Mesenchymal stem cell (in vitro differentiated cells and primary cell): ENCODE data around the gene PTMA.

Experiments used
- DNase-seq: peaks from one replicate; pipeline ENCODE4 v3.0.0-alpha.2; 2013
- H2AFZ ChIP-seq: one replicate; pipeline ENCODE4 v1.6.1; 2013; ENCODE audit warnings: low read depth, mild to moderate bottlenecking, control low read depth, inconsistent platforms, low read length, moderate library complexity
- H2AK5ac ChIP-seq: 2 replicates; pipeline ENCODE4 v1.6.1; 2013; ENCODE audit warnings: low read length, moderate library complexity, mild to moderate bottlenecking, inconsistent platforms; ENCODE audit not compliant: severe bottlenecking
- H2BK120ac ChIP-seq: one replicate; pipeline ENCODE4 v1.6.1; 2013; ENCODE audit warnings: low read depth, mild to moderate bottlenecking, inconsistent platforms, low read length, moderate library complexity
- H2BK12ac ChIP-seq, 2 experiments: one replicate each; pipeline ENCODE4 v1.6.1; 2013; ENCODE audit warnings: inconsistent platforms in 2 of 2, low read length in 2 of 2, mild to moderate bottlenecking in 2 of 2, moderate library complexity in 2 of 2, control low read depth in 1 of 2
- H2BK15ac ChIP-seq: one replicate; pipeline ENCODE4 v1.6.1; 2013; ENCODE audit warnings: mild to moderate bottlenecking, low read depth, inconsistent platforms; ENCODE audit not compliant: poor library complexity, severe bottlenecking
- H2BK5ac ChIP-seq: 2 replicates; pipeline ENCODE4 v1.6.1; 2013; ENCODE audit warnings: low read depth, mild to moderate bottlenecking, low read length, control low read depth, inconsistent platforms; ENCODE audit not compliant: poor library complexity, severe bottlenecking
- H3K14ac ChIP-seq, 2 experiments: one replicate each; pipeline ENCODE4 v1.6.1; 2013; ENCODE audit warnings: inconsistent platforms in 2 of 2, low read length in 2 of 2, control low read depth in 1 of 2, mild to moderate bottlenecking in 1 of 2, moderate library complexity in 1 of 2
- H3K18ac ChIP-seq, 2 experiments: one replicate each; pipeline ENCODE4 v1.6.1; 2013; ENCODE audit warnings: inconsistent platforms in 2 of 2, low read length in 2 of 2, control low read depth in 1 of 2, low read depth in 1 of 2, mild to moderate bottlenecking in 1 of 2
- H3K23ac ChIP-seq, 2 experiments: one replicate each; pipeline ENCODE4 v1.6.1; 2013; ENCODE audit warnings: inconsistent platforms in 2 of 2, low read length in 2 of 2, mild to moderate bottlenecking in 2 of 2, moderate library complexity in 2 of 2, control low read depth in 1 of 2
- H3K27ac ChIP-seq: 2 replicates; pipeline ENCODE4 v1.5.1; 2013; ENCODE audit warnings: mild to moderate bottlenecking, moderate library complexity, low read length, control low read depth, inconsistent platforms; ENCODE audit not compliant: poor library complexity, severe bottlenecking
- H3K27me3 ChIP-seq, 2 experiments: 2 replicates each; pipeline versions ENCODE4 v1.6.1 to v1.7.0; 2013; ENCODE audit warnings: low read length in 2 of 2, mild to moderate bottlenecking in 2 of 2, moderate library complexity in 2 of 2, control low read depth in 1 of 2, inconsistent platforms in 1 of 2; ENCODE audit not compliant: control insufficient read depth in 1 of 2, insufficient read depth in 1 of 2
- H3K36me3 ChIP-seq, 2 experiments: 2 replicates each; pipeline versions ENCODE4 v1.6.1 to v1.7.0; 2013; ENCODE audit warnings: low read length in 2 of 2, control low read depth in 1 of 2, inconsistent platforms in 1 of 2, low read depth in 1 of 2, mild to moderate bottlenecking in 1 of 2; ENCODE audit not compliant: insufficient read depth in 2 of 2, control insufficient read depth in 1 of 2
- H3K4ac ChIP-seq, 2 experiments: one replicate each; pipeline ENCODE4 v1.6.1; 2013; ENCODE audit warnings: inconsistent platforms in 2 of 2, low read length in 2 of 2, mild to moderate bottlenecking in 2 of 2, moderate library complexity in 2 of 2, control low read depth in 1 of 2, low read depth in 1 of 2
- H3K4me1 ChIP-seq: 2 replicates; pipeline ENCODE4 v1.6.1; 2013; ENCODE audit warnings: low read depth, low read length, control low read depth; ENCODE audit not compliant: control insufficient read depth, insufficient read depth
- H3K4me2 ChIP-seq: 2 replicates; pipeline ENCODE4 v1.6.1; 2013; ENCODE audit warnings: low read length, mild to moderate bottlenecking, inconsistent platforms; ENCODE audit not compliant: poor library complexity, severe bottlenecking
- H3K4me3 ChIP-seq, 2 experiments: 2 replicates each; pipeline versions ENCODE4 v1.5.1 to v1.7.0; 2013; ENCODE audit warnings: low read length in 2 of 2, mild to moderate bottlenecking in 2 of 2, control low read depth in 1 of 2, low read depth in 1 of 2; ENCODE audit not compliant: insufficient read depth in 1 of 2
- H3K79me1 ChIP-seq: replicated peaks from 2 replicates; pipeline ENCODE4 v1.6.1; 2013; ENCODE audit warnings: mild to moderate bottlenecking, control low read depth, low read length, inconsistent platforms; ENCODE audit not compliant: poor library complexity, severe bottlenecking
- H3K9ac ChIP-seq: 2 replicates; pipeline ENCODE4 v1.7.0; 2013; ENCODE audit warnings: mild to moderate bottlenecking, low read length, moderate library complexity
- H3K9me3 ChIP-seq: 2 replicates; pipeline ENCODE4 v1.7.0; 2013; ENCODE audit warnings: mild to moderate bottlenecking, low read length; ENCODE audit not compliant: control insufficient read depth
- H4K8ac ChIP-seq: one replicate; pipeline ENCODE4 v1.6.1; 2013; ENCODE audit warnings: inconsistent platforms, mild to moderate bottlenecking, low read length, moderate library complexity
- H4K91ac ChIP-seq: one replicate; pipeline ENCODE4 v1.6.1; 2013; ENCODE audit warnings: mild to moderate bottlenecking, low read length, inconsistent platforms
- WGBS: methylation state at CpG from one replicate; pipeline ENCODE4 v1.1.7; 2013; ENCODE audit warnings: mixed read lengths; 5-methylcytosine and 5-hydroxymethylcytosine counted together

Gene PTMA

DNA sequence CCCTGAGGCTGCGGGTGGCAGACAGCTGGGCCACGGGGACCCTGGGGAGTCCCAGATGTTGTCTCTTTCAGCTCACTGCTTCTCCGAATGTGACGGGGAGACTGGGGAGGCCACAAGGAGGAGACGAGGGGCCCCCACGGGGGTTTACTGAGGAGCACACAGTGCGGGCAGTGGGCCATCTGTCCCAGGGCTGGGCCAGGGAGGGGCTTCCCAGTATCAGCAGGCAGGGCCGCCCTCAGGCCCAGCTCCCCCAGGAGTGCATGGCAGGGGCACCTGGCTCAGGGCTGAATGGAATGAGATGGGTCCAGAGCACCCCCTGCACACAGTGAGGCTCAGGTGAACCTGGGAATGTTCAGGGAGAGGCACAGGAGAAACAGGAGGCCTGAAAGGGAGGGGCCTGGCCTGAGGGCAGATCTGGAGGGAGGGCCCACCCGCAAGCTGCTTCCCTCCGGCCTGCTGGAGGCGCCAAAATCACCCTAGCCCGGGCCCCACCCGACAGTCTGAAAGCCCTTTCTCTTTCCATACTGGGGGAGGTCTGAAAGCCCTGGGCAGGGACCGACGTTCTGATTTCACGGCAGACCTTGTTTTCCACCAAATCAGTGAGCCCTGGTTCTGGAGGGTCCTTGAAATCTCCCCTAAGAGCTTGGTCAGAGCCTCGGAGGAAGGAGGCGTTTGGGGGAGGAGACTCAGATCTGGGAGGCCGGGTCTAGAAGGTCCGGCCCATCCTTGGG lies 35.5 kb upstream of the PTMA start:
- H3K4me1 ChIP-seq: peaks cover 48% of the 10 kb centered on the region
- H3K23ac ChIP-seq: peak overlapping the region in 1 of 2 experiments; percentile 36
- H3K14ac ChIP-seq: peak overlapping the region in 1 of 2 experiments; percentile 45
- peak overlapping the region; percentile 68 to 95 for H3K18ac ChIP-seq
- peak; percentile 80 for DNase-seq
- peak overlapping the region; percentile 27 for H3K9ac ChIP-seq
- H3K4me2 ChIP-seq: peak overlapping the region; percentile 65
- H3K27me3 ChIP-seq: no peaks in the 10 kb centered on the region
- peak overlapping the region; percentile 92 for H4K91ac ChIP-seq
- H4K8ac ChIP-seq: peak overlapping the region; percentile 92
- H3K79me1 ChIP-seq: no peaks in the 10 kb centered on the region
- H2AK5ac ChIP-seq: peak overlapping the region; percentile 88
- peak overlapping the region; percentile 92 for H2BK15ac ChIP-seq
- H3K36me3 ChIP-seq: no peaks in the 10 kb centered on the region
- peak overlapping the region; percentile 35 for H2BK5ac ChIP-seq
- H2BK120ac ChIP-seq: peak overlapping the region; percentile 91
- peak overlapping the region; percentile 55 to 98 for H2BK12ac ChIP-seq
- H3K4me3 ChIP-seq: peak overlapping the region in 1 of 2 experiments; percentile 38
- H3K27ac ChIP-seq: peak overlapping the region; percentile 76
- WGBS: 35% methylated on average over 20 of the region's 20 CpGs
- H3K9me3 ChIP-seq: no peaks in the 10 kb centered on the region
- peak overlapping the region; percentile 60 for H2AFZ ChIP-seq
- H3K4ac ChIP-seq: peak overlapping the region in 1 of 2 experiments; percentile 96

DNA sequence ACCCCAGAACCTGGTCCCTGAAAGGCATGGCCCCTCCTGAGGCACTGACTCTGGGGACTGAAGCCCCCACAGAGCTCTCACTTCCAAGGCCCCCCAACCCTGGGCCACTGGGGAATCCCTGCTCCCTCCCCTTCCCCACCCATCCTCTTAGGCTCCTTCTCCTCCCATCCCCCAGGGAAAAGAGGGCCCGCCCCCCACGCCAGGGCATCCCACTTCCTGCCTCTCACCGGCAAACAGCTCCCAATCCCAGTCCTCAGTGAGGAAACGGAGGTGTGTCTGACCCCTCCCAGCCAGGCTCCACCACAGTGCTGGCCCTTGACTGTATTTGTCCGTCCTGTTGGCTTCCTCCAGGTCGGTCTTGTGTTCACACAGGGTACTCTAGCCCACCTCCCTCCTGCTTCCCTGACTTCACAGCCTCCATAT lies 35.0 kb upstream of the PTMA start:
- Histone ChIP-seq H4K8ac (peak overlapping the region; percentile 92), H3K4ac (peak overlapping the region in 1 of 2 experiments; percentile 96), H2AFZ (peak overlapping the region; percentile 60), H2AK5ac (peak overlapping the region; percentile 49), H3K9ac (peak overlapping the region; percentile 27), H3K4me1 (peaks cover 48% of the 10 kb centered on the region), H3K23ac (no peak overlapping the region), H3K4me3 (peak overlapping the region in 1 of 2 experiments; percentile 38), H3K79me1 (no peaks in the 10 kb centered on the region), H4K91ac (peak overlapping the region; percentile 92), H3K27ac (peak overlapping the region; percentile 76), H3K18ac (peak overlapping the region; percentile 68 to 95), H2BK15ac (peak overlapping the region; percentile 92), H3K27me3 (no peaks in the 10 kb centered on the region), H3K14ac (no peak overlapping the region), H3K36me3 (no peaks in the 10 kb centered on the region), H2BK12ac (peak overlapping the region in 1 of 2 experiments; percentile 55), H3K4me2 (peak overlapping the region; percentile 65), H3K9me3 (no peaks in the 10 kb centered on the region), H2BK120ac (peak overlapping the region; percentile 91), H2BK5ac (peak overlapping the region; percentile 35)
- 5% methylated on average over 6 of the region's 6 CpGs for WGBS
- DNase-seq: peak; percentile 85

DNA sequence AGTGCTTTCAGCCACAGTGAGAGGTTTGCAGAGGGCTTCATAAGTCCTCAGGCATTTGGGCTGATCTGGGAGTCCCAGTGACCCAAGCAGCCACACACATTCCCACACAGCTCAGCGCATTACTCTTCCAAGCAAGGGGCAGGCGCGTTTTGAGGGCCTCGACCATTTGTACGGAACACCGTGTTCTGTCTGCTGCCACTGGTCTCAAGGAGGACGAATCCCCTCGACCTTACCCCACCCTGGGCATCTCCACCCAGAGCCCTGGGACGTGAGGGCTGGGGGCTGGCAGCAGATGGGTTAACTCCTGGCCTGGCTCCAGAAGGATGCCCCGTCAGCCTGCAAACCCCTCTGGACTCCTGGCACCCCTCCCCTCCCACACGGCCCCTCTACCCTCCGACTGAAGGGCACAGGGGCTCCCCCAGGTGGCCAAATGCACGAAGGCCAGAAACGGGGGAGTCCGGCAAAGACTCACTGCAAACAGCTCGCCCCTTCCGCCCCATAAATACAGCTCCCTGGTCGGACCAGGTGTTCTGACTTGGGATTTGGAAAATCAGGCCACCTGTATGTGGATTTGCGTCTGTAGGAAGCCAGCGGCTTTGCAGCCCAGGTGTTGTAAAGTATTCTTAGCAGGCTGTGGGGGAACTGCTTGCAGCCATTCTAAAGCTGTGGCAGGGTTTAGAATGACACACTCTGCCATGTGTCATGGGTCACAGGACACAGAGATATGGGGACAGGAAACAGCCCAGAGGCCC lies 33.6 kb upstream of the PTMA start:
- Histone ChIP-seq H2AFZ (peak overlapping the region; percentile 32), H3K27ac (peak overlapping the region; percentile 69), H3K36me3 (no peaks in the 10 kb centered on the region), H3K4me1 (peaks cover 47% of the 10 kb centered on the region), H3K79me1 (no peaks in the 10 kb centered on the region), H2AK5ac (peak overlapping the region; percentile 48), H4K8ac (peak overlapping the region; percentile 89), H3K4me3 (no peak overlapping the region), H3K4me2 (no peak overlapping the region), H2BK120ac (peak overlapping the region; percentile 64), H3K14ac (peak overlapping the region in 1 of 2 experiments; percentile 39), H3K9me3 (no peaks in the 10 kb centered on the region), H4K91ac (peak overlapping the region; percentile 91), H2BK5ac (no peak overlapping the region), H3K18ac (peak overlapping the region; percentile 58 to 88), H2BK12ac (peak overlapping the region; percentile 91 to 94), H3K4ac (peak overlapping the region; percentile 55 to 60), H2BK15ac (peak overlapping the region; percentile 33), H3K27me3 (no peaks in the 10 kb centered on the region), H3K9ac (peak overlapping the region; percentile 69), H3K23ac (no peak overlapping the region)
- 37% methylated on average over 20 of the region's 20 CpGs for WGBS
- DNase-seq: peak; percentile 77

DNA sequence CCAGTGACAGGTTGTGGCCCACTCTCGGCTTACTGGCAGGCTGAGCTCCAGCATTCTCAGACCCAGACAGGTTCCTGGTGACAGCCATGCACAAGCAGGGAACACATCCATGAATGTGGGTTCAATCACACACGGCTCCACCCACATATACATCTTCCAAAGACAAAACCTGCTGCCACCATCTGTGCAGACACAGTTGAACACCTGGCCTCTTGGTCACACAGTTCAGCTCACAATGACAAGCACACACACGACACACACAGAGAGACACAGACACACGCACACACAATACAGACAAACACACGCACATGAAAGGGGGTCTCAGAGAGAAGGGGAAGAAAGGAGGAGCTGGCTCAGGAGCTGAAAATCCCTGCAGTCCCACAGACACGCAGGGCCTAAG lies 32.1 kb upstream of the PTMA start:
- Histone ChIP-seq H4K8ac (no peak overlapping the region), H4K91ac (peak overlapping the region; percentile 47), H3K79me1 (no peaks in the 10 kb centered on the region), H2AFZ (no peak overlapping the region), H3K4me3 (no peak overlapping the region), H3K9ac (no peak overlapping the region), H3K36me3 (no peaks in the 10 kb centered on the region), H2BK120ac (no peak overlapping the region), H3K27ac (no peak overlapping the region), H3K4ac (peak overlapping the region in 1 of 2 experiments; percentile 13), H3K9me3 (no peaks in the 10 kb centered on the region), H2AK5ac (peak overlapping the region; percentile 64), H2BK15ac (no peak overlapping the region), H3K23ac (no peak overlapping the region), H3K4me1 (peaks cover 46% of the 10 kb centered on the region), H2BK12ac (peak overlapping the region in 1 of 2 experiments; percentile 87), H3K27me3 (no peaks in the 10 kb centered on the region), H3K18ac (peak overlapping the region; percentile 5 to 7), H3K4me2 (no peak overlapping the region), H3K14ac (no peak overlapping the region), H2BK5ac (no peak overlapping the region)
- WGBS: 95% methylated on average over 6 of the region's 6 CpGs
- no peak for DNase-seq
